Right kidney (tissue), 1 donor: ENCODE results near the gene ATG4D.
A peak's percentile ranks its signal among the peaks of the same experiment; 100 is the strongest.

Experiments
- DNase-seq: peaks from one replicate; pipeline ENCODE4 v3.0.0-alpha.2; 2016

The ATG4D gene

GRCh38 chr19:10575011-10575716 lies 31.5 kb downstream of the ATG4D start:
- no peak for DNase-seq

GRCh38 chr19:10577951-10578350 lies 34.2 kb downstream of the ATG4D start:
- DNase-seq: no peak

- peak; percentile 67 for DNase-seq
Observed at GRCh38 chr19:10580979-10581631, 37.4 kb downstream of the ATG4D start.

GRCh38 chr19:10582091-10582490 lies 38.4 kb downstream of the ATG4D start:
- DNase-seq: no peak

- DNase-seq: no peak
Observed at GRCh38 chr19:10583036-10583776, 39.5 kb downstream of the ATG4D start.

- no peak for DNase-seq
Observed at GRCh38 chr19:10586396-10586795, 42.7 kb downstream of the ATG4D start.

GRCh38 chr19:10587022-10587838 lies 43.5 kb downstream of the ATG4D start, which contains the start of gene AP1M2:
AP1M2 (minus strand) TSS chr19:10587312; CDS start chr19:10587231, 81 bp downstream.
- DNase-seq: no peak

- no peak for DNase-seq
Observed at GRCh38 chr19:10587839-10588150, 44.1 kb downstream of the ATG4D start.

GRCh38 chr19:10593148-10593547 lies 49.4 kb downstream of the ATG4D start:
- no peak for DNase-seq

GRCh38 chr19:10593820-10594637 lies 50.3 kb downstream of the ATG4D start:
- DNase-seq: no peak

GRCh38 chr19:10600149-10600548 lies 56.4 kb downstream of the ATG4D start:
- DNase-seq: no peak

- DNase-seq: peak; percentile 46
Observed at GRCh38 chr19:10601999-10602329, 58.3 kb downstream of the ATG4D start.

- peak; percentile 80 for DNase-seq
Observed at GRCh38 chr19:10602330-10603083, 58.8 kb downstream of the ATG4D start.
